H9 (cell line): Measurements from ENCODE around the gene CTDSPL. TPM values are rescaled to one million over a fixed set of nuclear protein-coding genes. Genes with fewer than 3 reads are reported as not detected.

Experiments
- DNase-seq: peaks from one replicate; pipeline ENCODE4 v3.0.0-alpha.2; 2017
- H2AFZ ChIP-seq: one replicate; pipeline ENCODE4 v1.6.1; 2013; ENCODE audit warnings: mild to moderate bottlenecking, low read length, control low read depth, moderate library complexity
- H2AK5ac ChIP-seq: 2 replicates; pipeline ENCODE4 v1.6.1; 2013; ENCODE audit warnings: low read length, control low read depth, mixed read lengths; ENCODE audit not compliant: insufficient read length
- H2BK120ac ChIP-seq: one replicate; pipeline ENCODE4 v1.6.1; 2013; ENCODE audit warnings: low read depth, mild to moderate bottlenecking, low read length, control low read depth, inconsistent platforms; ENCODE audit not compliant: poor library complexity, severe bottlenecking
- H2BK12ac ChIP-seq: 2 replicates; pipeline ENCODE4 v1.6.1; 2013; ENCODE audit warnings: low read length, control low read depth, mixed read lengths, low read depth; ENCODE audit not compliant: insufficient read length
- H2BK15ac ChIP-seq: 2 replicates; pipeline ENCODE4 v1.6.1; 2013; ENCODE audit warnings: low read depth, low read length, control low read depth
- H2BK20ac ChIP-seq: one replicate; pipeline ENCODE4 v1.6.1; 2013; ENCODE audit warnings: low read depth, mild to moderate bottlenecking, low read length, control low read depth, inconsistent platforms; ENCODE audit not compliant: poor library complexity, severe bottlenecking
- H2BK5ac ChIP-seq: 2 replicates; pipeline ENCODE4 v1.6.1; 2013; ENCODE audit warnings: low read length, control low read depth, mixed read lengths; ENCODE audit not compliant: insufficient read length
- H3K14ac ChIP-seq: 2 replicates; pipeline ENCODE4 v1.6.1; 2013; ENCODE audit warnings: low read length, control low read depth; ENCODE audit not compliant: insufficient read depth
- H3K18ac ChIP-seq: 2 replicates; pipeline ENCODE4 v1.6.1; 2013; ENCODE audit warnings: low read depth, mild to moderate bottlenecking, mixed read lengths, low read length, control low read depth; ENCODE audit not compliant: insufficient read length
- H3K23ac ChIP-seq: 2 replicates; pipeline ENCODE4 v1.6.1; 2013; ENCODE audit warnings: low read length, control low read depth, mixed read lengths, low read depth; ENCODE audit not compliant: insufficient read length
- H3K23me2 ChIP-seq: 2 replicates; pipeline ENCODE4 v1.6.1; 2013; ENCODE audit warnings: low read depth, mild to moderate bottlenecking, mixed read lengths, low read length, control low read depth; ENCODE audit not compliant: insufficient read length, poor library complexity, severe bottlenecking
- H3K27ac ChIP-seq: 2 replicates; pipeline ENCODE4 v1.5.1; 2013; ENCODE audit warnings: low read length, control low read depth, mixed read lengths, low read depth; ENCODE audit not compliant: insufficient read length
- H3K27me3 ChIP-seq: 2 replicates; pipeline ENCODE4 v1.6.1; 2013; ENCODE audit warnings: low read length, control low read depth, inconsistent platforms; ENCODE audit not compliant: insufficient read depth
- H3K4ac ChIP-seq: 2 replicates; pipeline ENCODE4 v1.6.1; 2013; ENCODE audit warnings: low read depth, mild to moderate bottlenecking, control low read depth, inconsistent platforms, low read length, moderate library complexity
- H3K4me1 ChIP-seq: 2 replicates; pipeline ENCODE4 v1.6.1; 2013; ENCODE audit warnings: low read length, control low read depth, inconsistent platforms; ENCODE audit not compliant: insufficient read depth
- H3K4me2 ChIP-seq: 2 replicates; pipeline ENCODE4 v1.6.1; 2013; ENCODE audit warnings: low read length, control low read depth, mixed read lengths; ENCODE audit not compliant: insufficient read length, insufficient read depth
- H3K56ac ChIP-seq: 2 replicates; pipeline ENCODE4 v1.6.1; 2013; ENCODE audit warnings: low read depth, mild to moderate bottlenecking, mixed read lengths, low read length, control low read depth; ENCODE audit not compliant: insufficient read length
- H3K79me1 ChIP-seq: 2 replicates; pipeline ENCODE4 v1.6.1; 2013; ENCODE audit warnings: low read depth, mild to moderate bottlenecking, moderate library complexity, low read length, control low read depth, inconsistent platforms; ENCODE audit not compliant: insufficient read depth, poor library complexity, severe bottlenecking
- H3K79me2 ChIP-seq: 2 replicates; pipeline ENCODE4 v1.6.1; 2013; ENCODE audit warnings: low read length, control low read depth, inconsistent platforms; ENCODE audit not compliant: insufficient read depth
- H3K9ac ChIP-seq: 2 replicates; pipeline ENCODE4 v1.6.1; 2013; ENCODE audit warnings: low read length, control low read depth, mixed read lengths; ENCODE audit not compliant: insufficient read length; ENCODE audit errors: extremely low read depth
- H3K9me3 ChIP-seq: one replicate; pipeline ENCODE4 v1.6.1; 2013; ENCODE audit warnings: low read depth, low read length, inconsistent platforms; ENCODE audit not compliant: control insufficient read depth
- H3T11ph ChIP-seq: one replicate; pipeline ENCODE4 v1.6.1; 2013; ENCODE audit warnings: mild to moderate bottlenecking, low read length, control low read depth, inconsistent platforms
- H4K20me1 ChIP-seq: one replicate; pipeline ENCODE4 v1.6.1; 2013; ENCODE audit not compliant: control insufficient read depth, insufficient read length, insufficient read depth
- H4K5ac ChIP-seq: 2 replicates; pipeline ENCODE4 v1.6.1; 2013; ENCODE audit warnings: low read depth, mild to moderate bottlenecking, mixed read lengths, low read length, control low read depth; ENCODE audit not compliant: insufficient read length
- H4K8ac ChIP-seq: replicated peaks from 2 replicates; pipeline ENCODE4 v1.6.1; 2013; ENCODE audit warnings: low read length, control low read depth, mixed read lengths, low read depth; ENCODE audit not compliant: insufficient read length
- H4K91ac ChIP-seq: 2 replicates; pipeline ENCODE4 v1.6.1; 2013; ENCODE audit warnings: low read depth, mild to moderate bottlenecking, moderate library complexity, mixed read lengths, low read length, control low read depth; ENCODE audit not compliant: insufficient read length
- H3K27ac Mint-ChIP-seq, 3 experiments: 2 replicates in 2 of 3; 3 replicates in 1 of 3; pipeline ENCODE4 v1.8.0; 2020 to 2021; ENCODE audit warnings: mixed read lengths in 3 of 3, mild to moderate bottlenecking in 1 of 3, moderate library complexity in 1 of 3
- H3K27me3 Mint-ChIP-seq: 2 replicates; pipeline ENCODE4 v1.8.0; 2021; ENCODE audit warnings: low read depth, mild to moderate bottlenecking, moderate library complexity, mixed read lengths
- H3K36me3 Mint-ChIP-seq, 3 experiments: 2 replicates in 2 of 3; 3 replicates in 1 of 3; pipeline ENCODE4 v1.8.0; 2020 to 2021; ENCODE audit warnings: low read depth in 3 of 3, mixed read lengths in 3 of 3; ENCODE audit not compliant: insufficient read depth in 1 of 3
- H3K4me1 Mint-ChIP-seq, 2 experiments: 2 replicates each; pipeline ENCODE4 v1.8.0; 2020; ENCODE audit warnings: mixed read lengths in 2 of 2
- H3K4me3 Mint-ChIP-seq, 2 experiments: 2 replicates in 1 of 2; 3 replicates in 1 of 2; pipeline ENCODE4 v1.8.0; 2020 to 2021; ENCODE audit warnings: mild to moderate bottlenecking in 2 of 2, mixed read lengths in 2 of 2, moderate library complexity in 1 of 2
- H3K9me3 Mint-ChIP-seq, 2 experiments: 2 replicates in 1 of 2; 3 replicates in 1 of 2; pipeline ENCODE4 v1.8.0; 2020; ENCODE audit warnings: mild to moderate bottlenecking in 2 of 2, mixed read lengths in 2 of 2, moderate library complexity in 1 of 2
- CTCF ChIP-seq: fragments of 200-600 bp; sonication (generic); conservative IDR thresholded peaks from 3 replicates; pipeline ENCODE4 v1.8.0; 2021; ENCODE audit warnings: antibody characterized with exemption, mild to moderate bottlenecking
- WGBS: extraction: QIAGEN DNeasy Blood & Tissue Kit; methylation state at CpG from one replicate; pipeline ENCODE4 v1.1.7; 2013; ENCODE audit warnings: missing lambda C conversion rate, low lambda C conversion rate, mixed read lengths; ENCODE audit not compliant: insufficient read length; ENCODE audit errors: extremely low coverage; 5-methylcytosine and 5-hydroxymethylcytosine counted together
- total RNA-seq: library from RNA; stranded (reverse); gene quantifications from 2 replicates; pipeline ENCODE4 v1.2.1, GENCODE V29; 2021

CTDSPL gene
- total RNA-seq, 1 experiment from 2014 or later: 20.8 TPM

GRCh38 chr3:38016847-38017444, 155.3 kb downstream of the CTDSPL start:
- Histone ChIP-seq H3K9me3 (no peaks in the 10 kb centered on the region), H3K9ac (no peak overlapping the region), H3K27me3 (no peaks in the 10 kb centered on the region), H3T11ph (no peak overlapping the region), H2BK120ac (no peak overlapping the region), H3K56ac (no peak overlapping the region), H3K79me1 (no peaks in the 10 kb centered on the region), H4K8ac (no peak overlapping the region), H3K4me1 (no peaks in the 10 kb centered on the region), H3K14ac (no peak overlapping the region), H3K23me2 (no peaks in the 10 kb centered on the region), H3K79me2 (no peaks in the 10 kb centered on the region), H2AFZ (no peak overlapping the region), H3K18ac (no peak overlapping the region), H4K91ac (no peak overlapping the region), H3K4me2 (no peak overlapping the region), H2AK5ac (no peak overlapping the region), H2BK15ac (no peak overlapping the region; the same call in 1 of the 2 replicates), H2BK5ac (no peak overlapping the region), H2BK20ac (no peak overlapping the region), H4K5ac (no peak overlapping the region), H3K23ac (no peak overlapping the region), H3K4ac (no peak overlapping the region), H4K20me1 (no peaks in the 10 kb centered on the region), H2BK12ac (no peak overlapping the region), H3K27ac (no peak overlapping the region)
- H3K36me3 Mint-ChIP-seq: peaks cover 5 to 36% (median 19%) of the 10 kb centered on the region in 3 experiments; a peak in 6 of 7 replicates
- H3K4me3 Mint-ChIP-seq: no peak overlapping the region
- no peaks in the 10 kb centered on the region for H3K27me3 Mint-ChIP-seq
- no peaks in the 10 kb centered on the region for H3K4me1 Mint-ChIP-seq
- H3K27ac Mint-ChIP-seq: peak overlapping the region in 1 of 3 experiments; percentile 93; a peak in 3 of 7 replicates
- H3K9me3 Mint-ChIP-seq: no peaks in the 10 kb centered on the region
- WGBS: no CpG with 5 or more reads among the region's 6 CpGs
- TF ChIP-seq CTCF: no peak
- no peak for DNase-seq
